GM12878 (cell line): ENCODE measurements around the gene THBD. TPM values are rescaled to one million over a fixed set of nuclear protein-coding genes. Genes with fewer than 3 reads are reported as not detected.

Source experiments
- ATAC-seq: fragments of 200-7000 bp; cut with Tn5 transposase; 3 replicates; pipeline ENCODE4 v1.9.1; 2020; ENCODE audit warnings: mild to moderate bottlenecking, moderate library complexity
- BruUV-seq: library from RNA; stranded (reverse); fragments of 400-500 nt; replicated peaks from 2 replicates; lab custom pipeline; 2021; lab: Mats Ljungman, UMichigan
- CTCF ChIA-PET: fragments of 300-600 bp; sonication (Branson Sonifier 250); formaldehyde crosslinking; extraction: SDS; loops from one replicate; lab custom pipeline; 2021; ENCODE audit warnings: inconsistent platforms; lab: Yijun Ruan, JAX
- POLR2A ChIA-PET: fragments of 350-600 bp; formaldehyde crosslinking; extraction: SDS; loops from one replicate; lab custom pipeline; 2021; ENCODE audit warnings: inconsistent platforms; lab: Charles Lee
- RAD21 ChIA-PET: fragments of 300-600 bp; sonication (Branson Sonifier 250); formaldehyde crosslinking; loops from one replicate; lab custom pipeline; 2023; ENCODE audit warnings: antibody characterized with exemption; ENCODE audit not compliant: unreplicated experiment; lab: Charles Lee
- SMC1A ChIA-PET: fragments of 300-600 bp; sonication (Branson Sonifier 250); formaldehyde crosslinking; loops from one replicate; lab custom pipeline; 2023; ENCODE audit not compliant: unreplicated experiment, uncharacterized antibody; lab: Charles Lee
- DNase-seq: peaks from one replicate; pipeline ENCODE4 v3.0.0-alpha.2; 2011; ENCODE audit warnings: low read depth, low spot score
- FAIRE-seq: peaks from 3 replicates; lab custom pipeline; 2011; peaks lifted over from hg19 to GRCh38; lab: Jason Lieb, UNC
- H2AFZ ChIP-seq: 2 replicates; pipeline ENCODE4 v1.6.0; 2011; ENCODE audit warnings: low read depth, low read length, control low read depth; ENCODE audit not compliant: control insufficient read depth
- H3K27ac ChIP-seq: 2 replicates; pipeline ENCODE4 v1.5.1; 2011; ENCODE audit warnings: control low read depth; ENCODE audit not compliant: control insufficient read depth, insufficient read depth
- H3K27me3 ChIP-seq, 2 experiments: replicated peaks in 1 of 2; 2 replicates each; pipeline versions ENCODE4 v1.6.0 to v1.6.1; 2011; ENCODE audit warnings: low read length in 1 of 2; ENCODE audit not compliant: control insufficient read depth in 2 of 2, insufficient read depth in 2 of 2
- H3K36me3 ChIP-seq, 2 experiments: 2 replicates each; pipeline ENCODE4 v1.5.1; 2011; ENCODE audit warnings: low read length in 1 of 2; ENCODE audit not compliant: control insufficient read depth in 2 of 2, insufficient read depth in 2 of 2
- H3K4me1 ChIP-seq: 2 replicates; pipeline ENCODE4 v1.6.1; 2011; ENCODE audit warnings: mild to moderate bottlenecking, low read length, moderate library complexity, mixed read lengths; ENCODE audit not compliant: control insufficient read depth, insufficient read depth
- H3K4me2 ChIP-seq: 2 replicates; pipeline ENCODE4 v1.6.0; 2011; ENCODE audit warnings: control low read depth; ENCODE audit not compliant: control insufficient read depth, insufficient read depth
- H3K4me3 ChIP-seq: fragments of 200-600 bp; sonication (generic); 2 replicates; pipeline ENCODE4 v1.5.1; 2016
- H3K79me2 ChIP-seq: 2 replicates; pipeline ENCODE4 v1.6.0; 2011; ENCODE audit warnings: low read length; ENCODE audit not compliant: control insufficient read depth, insufficient read depth
- H3K9ac ChIP-seq: 2 replicates; pipeline ENCODE4 v1.8.0; 2011; ENCODE audit warnings: low read length, control low read depth, mixed read lengths; ENCODE audit not compliant: control insufficient read depth, insufficient read depth
- H3K9me3 ChIP-seq: replicated peaks from 3 replicates; pipeline ENCODE4 v1.5.1; 2011; ENCODE audit warnings: mild to moderate bottlenecking, low read length; ENCODE audit not compliant: control insufficient read depth, insufficient read depth
- H4K20me1 ChIP-seq: 2 replicates; pipeline ENCODE4 v1.6.0; 2011; ENCODE audit not compliant: control insufficient read depth, insufficient read depth
- CBX3 ChIP-seq: fragments of 200-600 bp; sonication (generic); IDR thresholded peaks from 2 replicates; pipeline ENCODE4 v1.6.1; 2016; ENCODE audit warnings: low read depth, borderline replicate concordance
- MTA2 ChIP-seq: fragments of 450-650 bp; IDR thresholded peaks from 2 replicates; pipeline ENCODE4 v1.6.1; 2016; ENCODE audit warnings: low read depth, mild to moderate bottlenecking, moderate library complexity
- PRDM15 ChIP-seq: fragments of 450-650 bp; formaldehyde crosslinking; IDR thresholded peaks from 2 replicates; pipeline ENCODE4 v1.4.0; 2020; ENCODE audit warnings: mild to moderate bottlenecking, moderate library complexity
- RAD51 ChIP-seq: fragments of 450-650 bp; IDR thresholded peaks from 2 replicates; pipeline ENCODE4 v1.6.1; 2016; ENCODE audit warnings: moderate library complexity, mild to moderate bottlenecking, inconsistent platforms
- RELB ChIP-seq: fragments of 450-650 bp; IDR thresholded peaks from 2 replicates; pipeline ENCODE4 v1.6.1; 2017; ENCODE audit warnings: low read depth, mild to moderate bottlenecking, moderate library complexity
- WGBS: methylation state at CpG from one replicate; pipeline ENCODE4 v1.1.6; 2016; ENCODE audit warnings: low lambda C conversion rate; ENCODE audit not compliant: insufficient replicate concordance, insufficient coverage; ENCODE audit errors: missing lambda C conversion rate; 5-methylcytosine and 5-hydroxymethylcytosine counted together
- in situ Hi-C: fragments of 300-500 bp; cut with MboI; formaldehyde crosslinking; loops from 9 replicates; pipeline ENCODE4 v1.14.3; 2018; ENCODE audit warnings: mixed read lengths
- intact Hi-C: fragments of 100-400 bp; cut with micrococcal nuclease; formaldehyde crosslinking; loops from one replicate; pipeline ENCODE4 v1.14.2; 2022; ENCODE audit not compliant: unreplicated experiment
- polyA plus RNA-seq, 11 experiments: library from polyadenylated mRNA; depleted of rRNA in 4 of 11; unstranded in 6 of 11; stranded (reverse) in 5 of 11; fragments of >200 nt; fragmentation: Nextera tagmentation in 4 of 11; fragmentation: Illumina TruSeq in 1 of 11; extraction: Ambion mirVana in 4 of 11; extraction: Trizol in 1 of 11; gene quantifications; 1 replicate in 1 of 11; 2 replicates in 10 of 11; pipeline versions ENCODE4 v1.2.1 to v1.2.3, GENCODE V29; 2011 to 2016; ENCODE audit warnings: inconsistent platforms in 2 of 11, missing spikeins in 2 of 11, low read depth in 1 of 11
- total RNA-seq, 4 experiments: library from RNA; depleted of rRNA in 3 of 4; stranded (reverse); fragments of >200 nt in 3 of 4; fragmentation: Illumina TruSeq in 1 of 4; extraction: Trizol in 1 of 4; gene quantifications; 2 replicates each; pipeline versions ENCODE4 v1.2.1 to v1.2.3, GENCODE V29; 2013 to 2021
- TF ChIP-seq, protein P1 (sequence below): IDR thresholded peaks from 2 replicates; pipeline ENCODE4 v1.6.1; 2012; ENCODE audit warnings: low read depth, low read length, improper control_type of control experiment

The THBD gene
- total and polyA plus RNA-seq, 10 of the 15 experiments (the other 5 are each of a cell fraction or from before 2014, with no cell fraction given), result not detected

DNA sequence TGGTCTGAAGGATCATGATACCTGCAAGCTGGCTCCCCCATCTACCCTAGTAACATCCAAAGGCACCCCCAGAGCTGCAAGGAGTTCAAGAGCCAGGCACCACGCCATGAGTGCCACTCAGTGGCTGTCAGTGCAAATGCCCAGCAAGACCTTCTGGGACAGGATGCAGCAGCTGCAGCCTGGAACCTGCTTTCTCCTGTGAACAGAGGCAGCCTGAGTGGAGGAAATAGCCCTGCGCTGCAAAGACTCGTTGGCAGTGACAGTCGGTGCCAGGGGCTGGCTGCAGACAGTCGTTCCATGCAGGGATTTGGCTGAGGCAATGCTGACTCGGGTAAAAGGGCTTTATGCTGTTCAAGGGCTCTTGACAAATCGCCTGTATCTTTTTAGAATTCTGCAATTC is 30.1 kb downstream of the THBD start:
- ChIA-PET POLR2A (no interaction called here), CTCF (interaction anchor here (1.3 kb wide), 1 partner anchor 216 kb away, joined by 3 read pairs; no protein-coding TSS in a partner anchor), RAD21 (no interaction called here), SMC1A (interaction anchor here (0.6 to 2.0 kb wide), 3 partner anchors 140 to 328 kb away, joined by 3 to 6 read pairs (median 4); no protein-coding TSS in a partner anchor)
- in situ Hi-C loops (no loop called here), intact Hi-C loops (no loop called here)
- TF ChIP-seq, protein P1, sequence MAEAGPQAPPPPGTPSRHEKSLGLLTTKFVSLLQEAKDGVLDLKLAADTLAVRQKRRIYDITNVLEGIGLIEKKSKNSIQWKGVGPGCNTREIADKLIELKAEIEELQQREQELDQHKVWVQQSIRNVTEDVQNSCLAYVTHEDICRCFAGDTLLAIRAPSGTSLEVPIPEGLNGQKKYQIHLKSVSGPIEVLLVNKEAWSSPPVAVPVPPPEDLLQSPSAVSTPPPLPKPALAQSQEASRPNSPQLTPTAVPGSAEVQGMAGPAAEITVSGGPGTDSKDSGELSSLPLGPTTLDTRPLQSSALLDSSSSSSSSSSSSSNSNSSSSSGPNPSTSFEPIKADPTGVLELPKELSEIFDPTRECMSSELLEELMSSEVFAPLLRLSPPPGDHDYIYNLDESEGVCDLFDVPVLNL, result no peak
- TF ChIP-seq RAD51 (no peak), RELB (no peak), PRDM15 (CRISPR knock-in tag) (no peak), CBX3 (no peak), MTA2 (no peak)
- ATAC-seq (no peak), FAIRE-seq (no peak), DNase-seq (no peak)
- H3K9ac ChIP-seq, result no peak overlapping the region
- BruUV-seq, result no TSS peak
- no peak overlapping the region for H3K27ac ChIP-seq
- H3K4me2 ChIP-seq, result no peak overlapping the region
- WGBS, result 48% methylated on average over 7 of the region's 7 CpGs
- no peaks in the 10 kb centered on the region; a peak in 2 of 4 replicates for H3K27me3 ChIP-seq
- no peaks in the 10 kb centered on the region for H3K4me1 ChIP-seq
- H3K4me3 ChIP-seq, result no peak overlapping the region
- no peak overlapping the region for H2AFZ ChIP-seq
- H3K9me3 ChIP-seq, result no peaks in the 10 kb centered on the region
- H4K20me1 ChIP-seq, result no peaks in the 10 kb centered on the region
- H3K36me3 ChIP-seq, result no peaks in the 10 kb centered on the region
- H3K79me2 ChIP-seq, result no peaks in the 10 kb centered on the region
